GM23248 (cell line): ENCODE results near the gene CPNE2.

ENCODE experiments used
- EZH2 ChIP-seq: fragments of 200-600 bp; sonication (generic); IDR thresholded peaks from 2 replicates; pipeline ENCODE4 v1.6.1; 2018; ENCODE audit warnings: antibody characterized with exemption, mild to moderate bottlenecking; ENCODE audit not compliant: insufficient read depth, poor library complexity, severe bottlenecking
- EZH2phosphoT487 ChIP-seq: fragments of 200-600 bp; sonication (generic); IDR thresholded peaks from 2 replicates; pipeline ENCODE4 v1.6.1; 2018; ENCODE audit warnings: antibody characterized with exemption, moderate library complexity, mild to moderate bottlenecking, low read depth; ENCODE audit not compliant: insufficient read depth

DNA sequence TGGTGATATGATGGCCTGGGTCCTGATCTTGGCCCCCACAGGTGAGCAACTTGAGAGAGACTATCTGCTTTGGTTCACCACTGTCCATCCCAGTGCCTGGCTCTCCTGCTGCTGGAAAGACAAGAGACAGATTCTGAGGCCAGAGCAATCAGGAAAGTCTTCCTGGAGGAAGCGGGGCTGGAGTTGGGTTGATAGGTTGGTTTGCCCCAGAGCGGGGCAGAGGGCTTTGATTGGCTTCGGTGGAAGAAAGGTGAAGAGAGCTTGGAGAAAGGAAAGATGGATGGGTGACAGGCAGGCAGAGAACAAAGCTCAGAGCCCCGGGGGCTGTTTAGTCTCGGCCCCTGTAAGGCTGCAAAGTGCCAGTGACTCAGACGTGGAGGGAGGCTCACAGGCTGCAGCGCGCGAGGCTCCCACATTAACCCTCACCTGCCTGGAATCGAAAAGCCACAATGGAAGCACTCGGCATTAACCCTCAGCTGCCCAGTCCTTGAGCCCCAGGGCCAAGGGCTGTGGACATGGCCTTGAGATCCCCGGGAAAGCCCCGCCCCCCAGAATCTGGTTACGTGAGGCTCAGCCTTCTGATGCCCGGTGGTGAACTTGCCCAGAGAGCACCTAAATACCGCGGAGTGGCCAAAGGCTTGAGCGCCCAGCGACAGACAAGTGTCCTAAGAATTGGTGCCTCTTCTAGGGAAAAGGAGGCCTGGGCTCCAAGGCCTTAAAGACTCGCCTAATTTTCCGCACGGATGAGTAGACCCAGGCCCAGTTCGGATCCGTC, 996 bp upstream of the CPNE2 start:
- TF ChIP-seq EZH2 = no peak
- TF ChIP-seq EZH2phosphoT487 = no peak
